GM12878 (cell line): ENCODE data around the gene JCHAIN. TPM values are rescaled to one million over a fixed set of nuclear protein-coding genes. Genes with fewer than 3 reads are reported as not detected.
A peak's percentile ranks its signal among the peaks of the same experiment; 100 is the strongest.

Experiments
- ATAC-seq: fragments of 200-7000 bp; cut with Tn5 transposase; 3 replicates; pipeline ENCODE4 v1.9.1; 2020; ENCODE audit warnings: mild to moderate bottlenecking, moderate library complexity
- BruUV-seq: library from RNA; stranded (reverse); fragments of 400-500 nt; replicated peaks from 2 replicates; lab custom pipeline; 2021; lab: Mats Ljungman, UMichigan
- CTCF ChIA-PET: fragments of 300-600 bp; sonication (Branson Sonifier 250); formaldehyde crosslinking; extraction: SDS; loops from one replicate; lab custom pipeline; 2021; ENCODE audit warnings: inconsistent platforms; lab: Yijun Ruan, JAX
- POLR2A ChIA-PET: fragments of 350-600 bp; formaldehyde crosslinking; extraction: SDS; loops from one replicate; lab custom pipeline; 2021; ENCODE audit warnings: inconsistent platforms; lab: Charles Lee
- RAD21 ChIA-PET: fragments of 300-600 bp; sonication (Branson Sonifier 250); formaldehyde crosslinking; loops from one replicate; lab custom pipeline; 2023; ENCODE audit warnings: antibody characterized with exemption; ENCODE audit not compliant: unreplicated experiment; lab: Charles Lee
- SMC1A ChIA-PET: fragments of 300-600 bp; sonication (Branson Sonifier 250); formaldehyde crosslinking; loops from one replicate; lab custom pipeline; 2023; ENCODE audit not compliant: unreplicated experiment, uncharacterized antibody; lab: Charles Lee
- DNase-seq: peaks from one replicate; pipeline ENCODE4 v3.0.0-alpha.2; 2011; ENCODE audit warnings: low read depth, low spot score
- FAIRE-seq: peaks from 3 replicates; lab custom pipeline; 2011; peaks lifted over from hg19 to GRCh38; lab: Jason Lieb, UNC
- H2AFZ ChIP-seq: 2 replicates; pipeline ENCODE4 v1.6.0; 2011; ENCODE audit warnings: low read depth, low read length, control low read depth; ENCODE audit not compliant: control insufficient read depth
- H3K27ac ChIP-seq: 2 replicates; pipeline ENCODE4 v1.5.1; 2011; ENCODE audit warnings: control low read depth; ENCODE audit not compliant: control insufficient read depth, insufficient read depth
- H3K27me3 ChIP-seq, 2 experiments: replicated peaks in 1 of 2; 2 replicates each; pipeline versions ENCODE4 v1.6.0 to v1.6.1; 2011; ENCODE audit warnings: low read length in 1 of 2; ENCODE audit not compliant: control insufficient read depth in 2 of 2, insufficient read depth in 2 of 2
- H3K36me3 ChIP-seq, 2 experiments: 2 replicates each; pipeline ENCODE4 v1.5.1; 2011; ENCODE audit warnings: low read length in 1 of 2; ENCODE audit not compliant: control insufficient read depth in 2 of 2, insufficient read depth in 2 of 2
- H3K4me1 ChIP-seq: 2 replicates; pipeline ENCODE4 v1.6.1; 2011; ENCODE audit warnings: mild to moderate bottlenecking, low read length, moderate library complexity, mixed read lengths; ENCODE audit not compliant: control insufficient read depth, insufficient read depth
- H3K4me2 ChIP-seq: 2 replicates; pipeline ENCODE4 v1.6.0; 2011; ENCODE audit warnings: control low read depth; ENCODE audit not compliant: control insufficient read depth, insufficient read depth
- H3K4me3 ChIP-seq: fragments of 200-600 bp; sonication (generic); 2 replicates; pipeline ENCODE4 v1.5.1; 2016
- H3K79me2 ChIP-seq: 2 replicates; pipeline ENCODE4 v1.6.0; 2011; ENCODE audit warnings: low read length; ENCODE audit not compliant: control insufficient read depth, insufficient read depth
- H3K9ac ChIP-seq: 2 replicates; pipeline ENCODE4 v1.8.0; 2011; ENCODE audit warnings: low read length, control low read depth, mixed read lengths; ENCODE audit not compliant: control insufficient read depth, insufficient read depth
- H3K9me3 ChIP-seq: replicated peaks from 3 replicates; pipeline ENCODE4 v1.5.1; 2011; ENCODE audit warnings: mild to moderate bottlenecking, low read length; ENCODE audit not compliant: control insufficient read depth, insufficient read depth
- H4K20me1 ChIP-seq: 2 replicates; pipeline ENCODE4 v1.6.0; 2011; ENCODE audit not compliant: control insufficient read depth, insufficient read depth
- FOXM1 ChIP-seq: IDR thresholded peaks from 2 replicates; pipeline ENCODE4 v1.6.1; 2012; ENCODE audit warnings: low read depth, mild to moderate bottlenecking, inconsistent platforms, low read length, moderate library complexity
- IKZF2 ChIP-seq, 2 experiments: fragments of 450-650 bp; IDR thresholded peaks; 2 replicates each; pipeline ENCODE4 v1.6.1; 2017; ENCODE audit warnings: mild to moderate bottlenecking in 2 of 2, moderate library complexity in 2 of 2
- KDM1A ChIP-seq: fragments of 200-600 bp; sonication (generic); IDR thresholded peaks from 2 replicates; pipeline ENCODE4 v1.6.1; 2016; ENCODE audit warnings: borderline replicate concordance
- SREBF1 ChIP-seq: IDR thresholded peaks from 2 replicates; pipeline ENCODE4 v1.6.1; 2012; ENCODE audit warnings: mild to moderate bottlenecking, low read length
- SUZ12 ChIP-seq: fragments of 200-600 bp; sonication (generic); IDR thresholded peaks from one replicate; pipeline ENCODE4 v1.6.1; 2018; ENCODE audit warnings: antibody characterized with exemption, mild to moderate bottlenecking; ENCODE audit not compliant: unreplicated experiment
- ZBED1 ChIP-seq: IDR thresholded peaks from 2 replicates; pipeline ENCODE4 v1.6.1; 2016; ENCODE audit warnings: borderline replicate concordance
- WGBS: methylation state at CpG from one replicate; pipeline ENCODE4 v1.1.6; 2016; ENCODE audit warnings: low lambda C conversion rate; ENCODE audit not compliant: insufficient replicate concordance, insufficient coverage; ENCODE audit errors: missing lambda C conversion rate; 5-methylcytosine and 5-hydroxymethylcytosine counted together
- in situ Hi-C: fragments of 300-500 bp; cut with MboI; formaldehyde crosslinking; loops from 9 replicates; pipeline ENCODE4 v1.14.3; 2018; ENCODE audit warnings: mixed read lengths
- intact Hi-C: fragments of 100-400 bp; cut with micrococcal nuclease; formaldehyde crosslinking; loops from one replicate; pipeline ENCODE4 v1.14.2; 2022; ENCODE audit not compliant: unreplicated experiment
- polyA plus RNA-seq, 11 experiments: library from polyadenylated mRNA; depleted of rRNA in 4 of 11; unstranded in 6 of 11; stranded (reverse) in 5 of 11; fragments of >200 nt; fragmentation: Nextera tagmentation in 4 of 11; fragmentation: Illumina TruSeq in 1 of 11; extraction: Ambion mirVana in 4 of 11; extraction: Trizol in 1 of 11; gene quantifications; 1 replicate in 1 of 11; 2 replicates in 10 of 11; pipeline versions ENCODE4 v1.2.1 to v1.2.3, GENCODE V29; 2011 to 2016; ENCODE audit warnings: inconsistent platforms in 2 of 11, missing spikeins in 2 of 11, low read depth in 1 of 11
- total RNA-seq, 4 experiments: library from RNA; depleted of rRNA in 3 of 4; stranded (reverse); fragments of >200 nt in 3 of 4; fragmentation: Illumina TruSeq in 1 of 4; extraction: Trizol in 1 of 4; gene quantifications; 2 replicates each; pipeline versions ENCODE4 v1.2.1 to v1.2.3, GENCODE V29; 2013 to 2021
- TF ChIP-seq, protein P1 (sequence below): fragments of 450-650 bp; IDR thresholded peaks from 2 replicates; pipeline ENCODE4 v1.6.1; 2016; ENCODE audit warnings: mild to moderate bottlenecking

Gene JCHAIN
- total and polyA plus RNA-seq, 10 of the 15 experiments (the other 5 are each of a cell fraction or from before 2014, with no cell fraction given) = 188 to 1,045 (median 486) TPM

DNA sequence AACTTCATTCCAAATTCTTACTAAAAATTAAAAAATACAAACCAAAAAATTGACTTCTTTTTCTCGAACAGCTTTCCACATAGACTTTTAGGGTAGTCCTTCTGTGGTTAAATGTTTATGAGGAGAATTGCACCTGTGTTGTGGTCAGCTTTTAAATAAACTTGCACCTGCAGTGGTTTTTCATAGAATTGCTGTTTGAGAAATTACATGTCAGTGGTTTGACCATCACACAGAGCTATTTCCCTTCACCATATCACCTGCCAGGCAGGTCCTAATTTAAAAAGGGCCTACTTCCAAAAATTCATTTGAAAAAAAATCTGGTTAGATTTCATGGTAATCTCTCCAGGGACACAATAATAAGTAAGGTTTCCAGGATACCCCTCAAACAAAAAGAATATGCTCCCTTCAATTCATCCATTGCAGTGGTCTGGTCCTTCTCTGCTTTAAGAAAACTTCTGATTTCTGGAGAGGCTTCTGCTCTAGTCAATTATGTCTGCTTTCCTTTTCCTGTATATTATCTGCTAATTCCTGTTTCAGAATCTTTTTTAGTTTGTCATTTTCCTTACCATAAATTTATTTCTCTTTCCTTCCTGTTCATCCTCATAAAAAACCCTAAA, 12.2 kb upstream of the JCHAIN start (continued):
- no peak for TF ChIP-seq KDM1A
- no peak for TF ChIP-seq SREBF1
- TF ChIP-seq, all 136 proteins: peak for 39

DNA sequence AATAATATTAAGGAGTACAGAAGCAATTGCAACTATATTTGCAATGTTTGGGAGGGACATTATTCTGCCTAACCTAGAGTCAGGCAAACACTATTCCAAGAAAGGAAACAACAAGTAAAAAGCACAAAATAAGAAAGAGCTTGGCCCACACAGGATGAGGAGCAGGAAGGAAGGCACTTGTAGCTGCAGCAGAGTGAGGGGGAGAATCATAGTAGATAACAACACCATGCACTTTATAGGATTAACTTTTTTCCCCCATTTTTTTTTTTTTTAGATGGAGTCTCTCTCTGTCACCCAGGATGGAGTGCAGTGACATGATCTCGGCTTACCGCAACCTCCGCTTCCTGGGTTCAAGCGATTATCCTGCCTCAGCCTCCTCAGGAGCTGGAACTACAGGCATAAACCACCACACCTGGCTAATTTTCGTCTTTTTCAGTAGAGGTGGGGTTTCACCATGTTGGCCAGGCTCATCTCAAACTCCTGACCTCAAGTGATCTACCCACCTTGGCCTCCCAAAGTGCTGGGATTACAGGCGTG, 10.3 kb upstream of the JCHAIN start:
- BruUV-seq = no TSS peak
- in situ Hi-C loops = loop anchor here (25.0 kb wide), 1 partner anchor 1614 kb away; no protein-coding TSS in a partner anchor
- Histone ChIP-seq H3K79me2 (no peaks in the 10 kb centered on the region), H3K4me3 (no peak overlapping the region; the same call in 1 of the 2 replicates), H3K4me2 (peak overlapping the region; percentile 51), H3K9me3 (no peaks in the 10 kb centered on the region), H3K36me3 (no peaks in the 10 kb centered on the region), H3K27ac (no peak overlapping the region), H3K4me1 (peaks cover 55% of the 10 kb centered on the region), H3K9ac (no peak overlapping the region), H4K20me1 (no peaks in the 10 kb centered on the region), H3K27me3 (no peaks in the 10 kb centered on the region), H2AFZ (no peak overlapping the region; the same call in 1 of the 2 replicates)
- 88% methylated on average over 6 of the region's 6 CpGs for WGBS
- ChIA-PET CTCF (interaction anchor here (0.8 to 2.2 kb wide), 9 partner anchors 8 to 333 kb away, joined by 3 to 10 read pairs (median 4); no protein-coding TSS in a partner anchor), POLR2A (interaction anchor here (1.2 to 3.3 kb wide), 2 partner anchors 9 to 10 kb away, joined by 3 to 28 read pairs; partner anchors contain the start of gene JCHAIN), RAD21 (interaction anchor here (1.0 to 3.9 kb wide), 6 partner anchors 9 to 59 kb away, joined by 3 to 44 read pairs (median 14); partner anchors contain the start of genes JCHAIN and UTP3), SMC1A (interaction anchor here (0.7 to 12.8 kb wide), 14 partner anchors 11 to 332 kb away, joined by 3 to 170 read pairs (median 5); partner anchors contain the start of genes JCHAIN and UTP3)
- TF ChIP-seq, protein P1, sequence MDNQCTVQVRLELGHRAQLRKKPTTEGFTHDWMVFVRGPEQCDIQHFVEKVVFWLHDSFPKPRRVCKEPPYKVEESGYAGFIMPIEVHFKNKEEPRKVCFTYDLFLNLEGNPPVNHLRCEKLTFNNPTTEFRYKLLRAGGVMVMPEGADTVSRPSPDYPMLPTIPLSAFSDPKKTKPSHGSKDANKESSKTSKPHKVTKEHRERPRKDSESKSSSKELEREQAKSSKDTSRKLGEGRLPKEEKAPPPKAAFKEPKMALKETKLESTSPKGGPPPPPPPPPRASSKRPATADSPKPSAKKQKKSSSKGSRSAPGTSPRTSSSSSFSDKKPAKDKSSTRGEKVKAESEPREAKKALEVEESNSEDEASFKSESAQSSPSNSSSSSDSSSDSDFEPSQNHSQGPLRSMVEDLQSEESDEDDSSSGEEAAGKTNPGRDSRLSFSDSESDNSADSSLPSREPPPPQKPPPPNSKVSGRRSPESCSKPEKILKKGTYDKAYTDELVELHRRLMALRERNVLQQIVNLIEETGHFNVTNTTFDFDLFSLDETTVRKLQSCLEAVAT = peak; percentile 55; the same call in 1 of the 2 replicates
- TF ChIP-seq IKZF2 (IDR thresholded peaks at IDR 0.05) (no peak), FOXM1 (no peak), SUZ12 (no peak), ZBED1 (no peak)
- no peak for FAIRE-seq
- intact Hi-C loops = no loop called here
- no peak for DNase-seq
- ATAC-seq = peak; percentile 13; the same call in 2 of the 3 replicates
